Activated CD4-positive, alpha-beta T cell treated with anti-CD3 and anti-CD28 coated beads, Interleukin-2, Interleukin-4, amounts not matched to agents 100 ng/mL and 50 ng/mL, durations not matched to agents 16 hours and 8 hours (primary cell): ENCODE data around the gene PAPLN.

Source experiments
- DNase-seq: peaks from one replicate; pipeline ENCODE4 v3.0.0-alpha.2; 2020; ENCODE audit warnings: low spot score

Gene PAPLN

DNA sequence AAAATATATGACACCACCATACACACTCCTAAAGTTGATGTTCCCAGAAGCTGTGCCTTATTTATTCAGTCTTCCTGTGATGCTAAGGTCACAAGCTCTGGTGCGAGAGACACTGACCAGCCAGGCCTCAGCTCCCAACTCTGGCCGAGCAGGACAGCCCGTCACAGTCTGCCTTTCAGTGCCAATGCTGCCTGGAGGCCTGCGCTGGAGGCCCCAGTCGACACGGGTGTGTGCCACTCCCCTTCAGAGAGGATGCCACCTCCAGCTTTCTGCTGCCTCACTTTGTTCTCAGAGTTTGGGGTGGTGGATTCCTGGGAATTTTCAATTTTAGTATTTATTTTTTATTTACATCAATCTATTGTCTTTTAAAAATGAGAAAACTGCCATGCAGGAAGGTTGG lies 7.3 kb upstream of the PAPLN start:
- no peak for DNase-seq

- no peak for DNase-seq
Observed at GRCh38 chr14:73231981-73232851, 5.1 kb upstream of the PAPLN start.

GRCh38 chr14:73232984-73233383 lies 4.3 kb upstream of the PAPLN start:
- no peak for DNase-seq

GRCh38 chr14:73233564-73233963 lies 3.7 kb upstream of the PAPLN start:
- no peak for DNase-seq

DNA sequence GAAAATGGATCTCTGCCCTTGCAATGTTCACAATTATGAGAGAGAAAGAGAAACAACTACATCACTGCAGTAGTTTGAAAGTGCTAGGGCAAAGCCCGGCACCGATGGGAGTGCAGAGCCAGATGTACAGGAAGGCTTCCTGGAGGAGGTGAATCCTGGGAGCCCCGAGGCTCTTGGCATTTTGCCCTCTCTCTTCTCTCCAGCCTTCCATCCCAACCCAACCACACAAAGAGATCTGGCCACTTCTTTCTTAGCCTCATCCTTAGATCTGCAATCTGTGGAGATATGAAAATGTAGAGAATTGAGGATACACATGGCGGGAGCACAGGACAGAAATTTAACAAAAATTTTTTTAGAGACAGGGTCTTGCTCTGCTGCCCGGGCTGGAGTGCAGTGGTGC lies 3.3 kb upstream of the PAPLN start:
- no peak for DNase-seq

GRCh38 chr14:73234586-73235394 lies 2.5 kb upstream of the PAPLN start:
- no peak for DNase-seq

- DNase-seq, result no peak
Observed at GRCh38 chr14:73235531-73236155, 1.7 kb upstream of the PAPLN start.

DNA sequence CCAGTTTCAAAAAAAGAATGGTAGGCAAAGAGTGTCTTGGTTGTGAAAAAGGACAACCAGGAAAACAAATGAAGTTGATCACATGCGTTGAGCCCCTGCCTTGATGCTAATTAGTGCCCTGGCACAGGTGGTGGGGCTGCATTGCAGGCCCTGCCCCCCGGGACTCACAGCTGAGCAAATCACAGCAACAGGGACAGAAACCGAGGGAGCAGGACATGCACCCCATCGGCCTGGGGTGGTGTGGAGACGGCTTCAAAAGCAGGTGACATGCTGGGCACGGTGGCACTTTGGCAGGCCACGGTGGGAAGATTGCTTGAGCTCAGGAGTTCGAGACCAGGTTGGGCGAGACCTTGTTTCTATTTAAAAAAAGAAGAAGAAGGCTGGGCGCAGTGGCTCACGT lies 1.1 kb upstream of the PAPLN start:
- DNase-seq, result no peak

GRCh38 chr14:73236752-73237218 lies 521 bp upstream of the PAPLN start:
- no peak for DNase-seq

DNA sequence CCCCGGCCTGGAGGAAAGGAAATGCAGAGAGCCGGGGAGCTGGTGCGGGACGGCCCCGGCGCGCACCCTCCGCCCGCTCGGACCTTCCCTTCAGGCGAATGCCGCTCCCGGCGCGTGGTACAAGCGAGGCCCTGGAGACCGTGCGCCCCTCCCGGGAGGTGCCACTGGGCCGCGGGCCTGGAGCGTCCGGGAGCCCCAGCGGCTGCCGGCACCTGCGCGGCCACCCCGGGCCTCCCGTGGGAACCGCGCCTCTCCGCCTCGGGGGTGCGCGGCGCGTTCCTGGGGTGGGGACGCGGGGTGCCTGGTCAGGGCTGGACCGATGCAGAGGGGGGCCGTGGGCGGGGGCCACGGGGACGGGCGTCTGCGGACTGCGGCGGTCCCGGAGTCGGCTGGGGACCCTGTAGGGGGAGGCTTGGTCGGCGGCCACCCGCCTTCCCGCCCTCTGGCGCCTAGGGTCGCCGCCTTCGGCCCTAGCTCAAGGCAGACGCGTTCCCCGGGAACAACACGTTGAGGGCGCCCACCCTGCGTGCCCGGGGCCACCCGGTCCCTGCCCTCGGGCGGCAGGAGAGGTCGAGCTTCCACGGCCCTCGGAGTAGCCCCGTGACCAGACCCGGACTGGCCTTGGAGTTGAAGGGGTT lies 599 bp downstream of the PAPLN start:
- no peak for DNase-seq

- no peak for DNase-seq
Observed at GRCh38 chr14:73238424-73238852, 1.1 kb downstream of the PAPLN start.

DNA sequence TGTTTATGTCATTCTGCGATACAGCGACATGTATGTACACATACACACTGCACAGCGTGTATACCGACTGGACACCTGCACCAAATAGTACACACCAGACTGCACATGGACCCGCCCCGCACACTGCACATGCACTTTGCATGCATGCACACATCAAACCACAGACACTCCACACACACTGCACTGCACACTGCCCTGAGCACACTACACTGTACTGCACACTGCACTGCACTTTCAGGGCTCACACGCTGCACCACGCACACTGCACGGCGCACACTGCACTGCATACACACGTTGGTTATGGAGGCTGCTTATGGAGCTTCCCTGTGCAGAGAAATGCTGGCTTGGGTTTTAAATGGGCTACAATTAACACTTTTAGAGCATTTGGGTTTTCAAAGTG lies 1.6 kb downstream of the PAPLN start:
- no peak for DNase-seq

- no peak for DNase-seq
Observed at GRCh38 chr14:73239393-73240241, 2.3 kb downstream of the PAPLN start.

DNA sequence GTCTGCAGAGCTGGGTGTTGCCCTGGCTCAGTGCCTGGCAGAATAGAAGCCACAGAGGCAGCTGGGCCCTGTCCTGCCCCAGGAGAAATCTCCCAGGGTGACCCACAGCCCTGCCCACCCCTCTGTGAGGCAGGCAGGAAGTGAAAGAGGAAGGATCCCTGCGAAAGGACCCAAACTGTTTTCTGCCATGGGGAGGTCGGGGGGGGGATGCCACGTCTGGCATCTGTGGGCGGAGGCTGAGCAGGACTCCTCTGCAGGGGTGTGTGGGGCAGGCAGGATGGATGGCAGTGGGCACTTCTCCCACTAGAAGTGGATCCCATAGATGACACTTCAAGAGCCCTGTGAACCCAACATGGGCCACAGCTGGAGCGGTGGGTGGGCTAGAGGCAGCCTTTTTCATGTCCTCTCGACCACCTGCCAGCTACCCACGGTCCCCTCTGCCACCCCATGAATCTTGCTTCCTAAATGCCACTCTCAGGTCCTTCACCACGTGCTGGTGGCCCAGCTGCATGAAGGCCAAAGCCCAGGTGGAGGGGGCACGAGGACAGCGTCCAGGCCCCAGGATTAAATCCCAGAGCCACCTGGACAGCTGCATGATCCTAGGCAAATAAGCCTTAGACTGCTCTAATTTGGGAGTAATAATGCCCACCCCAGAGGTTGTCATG lies 3.6 kb downstream of the PAPLN start:
- no peak for DNase-seq

- no peak for DNase-seq
Observed at GRCh38 chr14:73241481-73242165, 4.3 kb downstream of the PAPLN start.

DNA sequence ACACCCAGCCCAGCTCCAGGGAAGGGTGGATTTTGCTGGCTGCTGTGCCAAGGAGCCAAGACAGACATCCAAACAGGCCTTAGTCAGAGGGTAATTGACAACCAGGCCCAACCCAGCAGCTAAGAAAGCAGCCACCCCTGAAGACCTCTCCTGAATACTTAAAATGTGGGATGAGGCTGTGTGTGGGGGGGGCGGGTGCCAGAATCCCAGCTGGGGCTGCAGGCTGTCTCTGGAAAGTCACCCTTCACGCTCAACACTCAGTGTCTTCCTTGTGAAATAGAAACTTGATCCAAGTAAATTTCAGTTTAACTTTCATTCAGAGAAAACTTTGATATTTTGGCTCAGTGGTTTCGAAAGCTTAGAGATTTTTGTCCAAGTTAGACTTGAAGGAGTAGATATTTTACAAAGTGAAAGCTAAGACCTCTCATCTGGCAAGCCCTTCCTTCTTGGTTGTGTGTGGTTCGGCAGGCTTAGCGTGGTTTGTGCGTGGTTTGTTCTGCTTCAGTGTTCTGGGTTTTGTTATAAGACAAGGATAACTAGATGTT lies 5.1 kb downstream of the PAPLN start:
- no peak for DNase-seq

DNA sequence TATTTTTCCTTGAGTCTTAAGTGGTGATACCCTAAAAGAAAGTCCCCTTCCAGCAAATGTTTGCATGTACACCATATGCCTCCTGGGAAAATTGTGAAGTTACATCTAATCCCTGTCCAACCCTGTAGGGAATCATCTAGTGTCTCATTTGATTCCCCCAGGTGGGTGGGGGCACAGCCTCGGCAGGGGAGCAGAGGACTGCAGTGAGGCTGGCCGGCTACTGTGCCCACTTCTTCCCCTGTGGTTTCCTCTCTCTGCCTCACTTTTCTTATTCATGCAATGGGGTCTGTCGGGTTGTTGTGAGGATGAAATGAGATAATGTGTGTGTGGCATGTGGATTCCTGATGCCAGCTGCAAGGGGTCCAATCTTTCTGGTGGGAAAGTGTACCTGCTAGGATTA lies 6.0 kb downstream of the PAPLN start:
- DNase-seq, result no peak

GRCh38 chr14:73243748-73244147 lies 6.4 kb downstream of the PAPLN start:
- no peak for DNase-seq

GRCh38 chr14:73244541-73245290 lies 7.4 kb downstream of the PAPLN start:
- no peak for DNase-seq
